Muscle of leg (tissue), 11 donors: Measurements from ENCODE around the gene SLFN13. TPM values are rescaled to one million over a fixed set of nuclear protein-coding genes. Genes with fewer than 3 reads are reported as not detected.
"Not testable (repeated sequence)": the region's sequence is repeated elsewhere in the genome, so short reads cannot be mapped to it uniquely, and the experiment has no call there.

Experiments used
- DNase-seq: peaks from one replicate; pipeline ENCODE4 v3.0.0; 2013
- H3K27ac ChIP-seq: one replicate; pipeline ENCODE4 v1.5.1; 2013; ENCODE audit warnings: mild to moderate bottlenecking, low read length, control low read depth
- H3K27me3 ChIP-seq: one replicate; pipeline ENCODE4 v1.6.1; 2013; ENCODE audit warnings: low read length; ENCODE audit not compliant: control insufficient read depth, insufficient read depth
- H3K36me3 ChIP-seq: one replicate; pipeline ENCODE4 v1.6.1; 2013; ENCODE audit warnings: low read length; ENCODE audit not compliant: control insufficient read depth, insufficient read depth
- H3K4me1 ChIP-seq: one replicate; pipeline ENCODE4 v1.6.1; 2013; ENCODE audit warnings: low read length; ENCODE audit not compliant: control insufficient read depth, insufficient read depth
- H3K4me3 ChIP-seq: one replicate; pipeline ENCODE4 v1.5.1; 2013; ENCODE audit warnings: low read length, control low read depth
- H3K9me3 ChIP-seq: replicated peaks from 2 replicates; pipeline ENCODE4 v1.6.1; 2013; ENCODE audit warnings: low read depth, low read length; ENCODE audit not compliant: control insufficient read depth
- WGBS: methylation state at CpG from one replicate; pipeline ENCODE4 v1.1.5; 2013; ENCODE audit warnings: missing lambda C conversion rate; ENCODE audit not compliant: insufficient coverage; 5-methylcytosine and 5-hydroxymethylcytosine counted together
- polyA plus RNA-seq, 8 donors: library from polyadenylated mRNA; unstranded; fragments of 120-200 nt; gene quantifications; one replicate each; pipeline versions ENCODE4 v1.2.1 to v1.2.3, GENCODE V29; 2013; ENCODE audit warnings: inconsistent platforms in 1 of 8, low replicate concordance in 1 of 8; ENCODE audit not compliant: insufficient read length in 8 of 8, insufficient read depth in 1 of 8
- total RNA-seq: library from RNA; stranded (reverse); fragments of 120-200 nt; gene quantifications from one replicate; pipeline ENCODE4 v1.2.4, GENCODE V29; 2013

Gene SLFN13
- total and polyA plus RNA-seq, 9 donors: 1.8 to 9.4 (median 2.7) TPM

DNA sequence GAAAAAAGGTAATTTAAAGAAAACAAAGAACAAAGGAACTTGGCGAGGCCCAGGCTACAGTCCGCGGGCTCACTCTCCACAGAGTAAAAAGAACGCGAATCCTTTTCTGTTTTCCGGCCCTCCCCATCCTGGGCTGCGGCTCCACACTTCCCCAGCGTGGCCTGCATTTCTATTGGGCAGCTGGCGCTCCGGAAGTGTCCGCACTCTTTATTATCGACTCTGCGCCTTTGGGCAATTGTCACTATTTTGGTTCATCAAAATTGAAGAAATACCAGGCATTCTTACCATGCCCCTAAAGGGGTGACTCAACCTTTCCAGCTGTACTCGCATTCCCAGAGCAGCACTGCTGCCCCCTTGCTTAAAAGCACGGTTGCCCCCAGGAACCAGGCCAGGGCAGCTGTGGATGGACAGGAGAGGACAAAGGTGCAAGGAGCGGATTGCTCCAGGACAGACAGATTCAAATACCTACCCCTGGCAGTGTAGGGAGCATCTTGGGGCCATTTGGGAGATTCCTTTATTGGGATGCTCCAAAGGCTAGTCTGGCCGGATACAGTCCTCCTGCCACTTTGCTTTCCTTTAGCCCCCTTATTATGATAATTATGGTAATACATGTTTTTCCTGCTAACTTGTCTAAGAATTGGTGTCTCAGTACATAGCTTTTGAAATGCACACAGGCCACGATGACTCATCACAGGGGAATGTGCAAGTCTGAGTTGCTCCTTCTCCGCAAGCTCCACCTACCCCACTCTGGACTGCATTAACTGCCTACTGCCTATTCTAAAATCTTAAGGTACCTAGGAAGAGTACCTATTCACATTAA lies 15.3 kb downstream of the SLFN13 start:
- peak; percentile 95 for DNase-seq
- 9% methylated on average over 14 of the region's 19 CpGs for WGBS
- H3K27ac ChIP-seq: peak overlapping the region; percentile 97
- H3K36me3 ChIP-seq: peaks cover 5% of the 10 kb centered on the region
- H3K4me1 ChIP-seq: peaks cover 23% of the 10 kb centered on the region
- H3K9me3 ChIP-seq: no peaks in the 10 kb centered on the region
- H3K4me3 ChIP-seq: peak overlapping the region; percentile 63
- peaks cover 2% of the 10 kb centered on the region for H3K27me3 ChIP-seq

DNA sequence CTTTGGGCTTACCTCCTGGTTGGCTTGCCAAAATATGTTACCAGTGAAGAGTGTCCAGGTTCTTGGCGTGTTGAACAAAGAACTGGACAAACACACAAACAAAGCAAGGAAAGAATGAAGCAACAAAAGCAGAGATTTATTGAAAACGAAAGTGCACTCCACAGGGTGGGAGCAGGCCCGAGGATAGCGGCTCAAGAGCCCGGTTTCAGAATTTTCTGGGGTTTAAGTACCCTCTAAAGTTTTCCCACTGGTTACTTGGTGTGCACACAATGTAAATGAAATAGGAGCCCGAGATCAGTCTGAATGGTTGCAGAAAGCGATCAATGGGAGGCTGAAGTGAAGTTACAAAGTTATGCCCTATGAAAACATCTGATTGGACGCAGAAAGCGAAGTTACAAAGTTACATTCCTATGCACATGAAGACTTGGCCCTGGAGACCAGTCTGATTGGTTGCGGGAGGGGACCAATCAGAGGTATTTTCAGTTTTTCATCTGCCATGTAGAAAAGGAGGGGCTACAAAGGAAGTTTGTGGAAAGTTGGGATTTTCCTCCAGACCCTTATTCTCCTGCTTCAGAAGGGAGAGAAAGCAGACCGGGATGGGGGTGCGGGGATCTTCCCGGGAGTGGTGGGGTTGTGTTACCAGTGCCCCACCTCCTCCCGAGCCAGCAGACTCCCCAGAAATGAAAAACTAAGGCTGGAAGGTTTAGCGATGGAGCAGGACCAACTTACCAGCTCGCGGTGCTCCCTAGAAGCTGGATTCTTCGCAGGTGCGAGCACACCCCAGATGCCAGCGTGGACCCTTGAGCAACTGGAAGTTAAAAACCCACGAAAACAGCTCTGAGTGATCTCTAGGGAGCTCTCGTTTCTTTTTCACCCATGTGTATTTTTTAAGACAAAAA lies 16.1 kb downstream of the SLFN13 start, which contains the start of gene SLFN12:
TSS of gene SLFN12 (minus strand) at position 325 of the 899 bp plus-strand sequence. CDS start 9,472 bp downstream, outside the sequence.
- Histone ChIP-seq H3K36me3 (peaks cover 5% of the 10 kb centered on the region), H3K4me3 (peak within 1 kb of the TSS; percentile 63), H3K27ac (peak within 1 kb of the TSS; percentile 97), H3K4me1 (peaks cover 23% of the 10 kb centered on the region), H3K9me3 (no peaks in the 10 kb centered on the region), H3K27me3 (peaks cover 2% of the 10 kb centered on the region)
- WGBS: 5% methylated on average over 15 of the region's 22 CpGs
- DNase-seq: peak; percentile 98

DNA sequence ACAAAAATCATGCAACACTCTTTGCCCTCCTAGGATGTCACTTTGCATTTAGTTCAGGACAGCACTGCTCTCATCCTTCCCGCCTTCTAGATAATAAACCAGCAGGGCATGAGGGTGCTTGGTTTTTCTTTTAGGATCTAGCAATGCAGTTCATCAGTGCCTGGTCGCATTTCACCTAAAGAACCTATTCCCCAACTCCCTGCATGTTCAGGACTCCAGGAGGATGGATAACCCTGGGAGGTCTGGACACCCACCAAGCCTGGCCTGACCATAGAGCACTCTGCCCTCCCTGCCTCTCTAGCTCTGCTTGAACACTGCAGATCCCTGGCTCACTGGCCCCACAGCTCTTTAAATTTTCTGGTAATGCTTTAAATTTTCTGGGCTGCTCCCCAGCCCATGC lies 18.9 kb downstream of the SLFN13 start:
- H3K9me3 ChIP-seq: no peaks in the 10 kb centered on the region
- peaks cover 5% of the 10 kb centered on the region for H3K36me3 ChIP-seq
- no peaks in the 10 kb centered on the region for H3K27me3 ChIP-seq
- DNase-seq: no peak
- peaks cover 22% of the 10 kb centered on the region for H3K4me1 ChIP-seq
- no peak overlapping the region for H3K4me3 ChIP-seq
- no peak overlapping the region for H3K27ac ChIP-seq
- WGBS: no CpG with 5 or more reads among the region's 2 CpGs

DNA sequence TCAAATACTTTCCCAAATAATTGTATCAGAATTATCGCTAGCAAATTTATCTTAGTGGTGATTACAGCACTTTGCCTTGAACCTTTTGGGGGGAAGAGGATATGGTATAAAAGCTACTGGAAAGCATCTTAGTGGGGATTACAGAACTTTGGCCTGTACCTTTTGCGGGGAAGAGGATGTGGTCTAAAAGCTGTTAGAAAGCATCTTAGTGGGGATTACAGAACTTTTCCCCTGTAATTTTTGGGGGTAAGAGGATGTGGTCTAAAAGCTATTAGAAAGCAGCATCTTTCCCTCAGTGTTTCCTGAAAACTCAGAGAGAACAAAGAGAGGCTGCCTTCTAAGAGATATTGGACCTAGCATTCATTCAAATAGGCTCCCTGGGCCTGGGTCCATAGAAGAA lies 20.3 kb downstream of the SLFN13 start:
- H3K9me3 ChIP-seq: no peaks in the 10 kb centered on the region
- no peak overlapping the region for H3K27ac ChIP-seq
- H3K36me3 ChIP-seq: peaks cover 5% of the 10 kb centered on the region
- H3K4me1 ChIP-seq: peaks cover 11% of the 10 kb centered on the region
- no CpG with 5 or more reads among the region's 2 CpGs for WGBS
- H3K4me3 ChIP-seq: no peak overlapping the region
- no peaks in the 10 kb centered on the region for H3K27me3 ChIP-seq
- DNase-seq: no peak

DNA sequence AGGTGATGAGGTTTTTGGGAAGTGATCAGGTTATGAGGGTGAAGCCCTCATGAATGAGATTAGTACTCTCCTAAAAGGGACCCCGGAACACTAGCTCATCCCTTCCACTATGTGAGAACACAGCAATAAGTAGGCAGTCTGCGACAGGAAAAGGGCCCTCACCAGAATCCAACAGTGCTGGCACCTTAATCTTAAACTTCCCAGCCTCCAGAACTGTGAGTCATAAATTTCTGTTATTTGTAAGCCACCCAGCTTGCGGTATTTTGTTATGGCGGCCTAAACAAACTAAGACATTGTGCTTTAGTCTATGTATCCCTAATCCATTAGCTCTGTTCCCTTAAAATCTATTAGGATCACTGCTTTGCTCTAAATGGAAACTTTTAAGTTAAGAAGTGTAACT lies 24.8 kb downstream of the SLFN13 start:
- Histone ChIP-seq H3K27me3 (no peaks in the 10 kb centered on the region), H3K4me1 (no peaks in the 10 kb centered on the region), H3K9me3 (no peaks in the 10 kb centered on the region), H3K36me3 (peaks cover 3% of the 10 kb centered on the region), H3K27ac (no peak overlapping the region), H3K4me3 (no peak overlapping the region)
- no peak for DNase-seq
- 60% methylated on average over 1 of the region's 4 CpGs for WGBS

DNA sequence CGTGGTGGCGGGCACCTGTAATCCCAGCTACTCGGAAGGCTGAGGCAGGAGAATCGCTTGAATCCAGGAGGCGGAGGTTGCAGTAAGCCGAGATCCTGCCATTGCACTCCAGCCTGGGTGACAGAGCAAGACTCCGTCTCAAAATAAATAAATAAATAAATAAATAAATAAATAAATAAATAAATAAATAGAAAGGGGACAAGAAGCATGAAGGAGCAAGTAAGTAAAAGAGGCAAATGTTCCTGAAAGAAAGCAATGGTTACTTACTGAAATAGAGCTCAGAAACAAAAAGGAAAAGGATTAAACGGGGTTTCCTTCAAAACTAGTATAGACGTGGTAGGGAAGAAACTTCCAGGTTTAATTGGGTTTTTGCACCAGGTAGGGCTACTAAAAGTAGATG lies 27.5 kb downstream of the SLFN13 start:
- H3K4me3 ChIP-seq, H3K4me1 ChIP-seq, H3K27ac ChIP-seq, H3K9me3 ChIP-seq, H3K36me3 ChIP-seq, DNase-seq, H3K27me3 ChIP-seq: not testable (repeated sequence)
- WGBS: 100% methylated on average over 3 of the region's 9 CpGs

DNA sequence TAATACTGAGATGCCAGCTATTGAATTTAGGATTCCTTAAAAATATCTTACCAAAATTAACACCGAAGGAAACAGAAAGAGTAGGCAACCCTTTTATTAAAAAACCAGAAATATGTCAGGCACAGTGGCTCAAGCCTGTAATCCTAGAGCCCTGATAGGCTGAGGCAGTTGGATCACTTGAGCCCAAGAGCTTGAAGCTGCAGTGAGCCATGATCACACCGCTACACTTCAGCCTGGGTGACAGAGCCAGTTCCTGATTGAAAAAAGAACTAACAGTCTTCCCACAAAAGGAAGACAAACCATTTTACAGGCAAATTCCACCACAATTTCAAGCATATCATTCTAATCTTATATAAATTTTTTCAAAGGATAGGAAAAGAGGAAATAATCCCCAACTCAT lies 31.9 kb downstream of the SLFN13 start:
- 100% methylated on average over 1 of the region's 2 CpGs for WGBS
- Histone ChIP-seq H3K27ac (no peak overlapping the region), H3K9me3 (peaks cover 2% of the 10 kb centered on the region), H3K4me3 (no peak overlapping the region), H3K27me3 (no peaks in the 10 kb centered on the region), H3K4me1 (no peaks in the 10 kb centered on the region), H3K36me3 (peaks cover 5% of the 10 kb centered on the region)
- DNase-seq: no peak

DNA sequence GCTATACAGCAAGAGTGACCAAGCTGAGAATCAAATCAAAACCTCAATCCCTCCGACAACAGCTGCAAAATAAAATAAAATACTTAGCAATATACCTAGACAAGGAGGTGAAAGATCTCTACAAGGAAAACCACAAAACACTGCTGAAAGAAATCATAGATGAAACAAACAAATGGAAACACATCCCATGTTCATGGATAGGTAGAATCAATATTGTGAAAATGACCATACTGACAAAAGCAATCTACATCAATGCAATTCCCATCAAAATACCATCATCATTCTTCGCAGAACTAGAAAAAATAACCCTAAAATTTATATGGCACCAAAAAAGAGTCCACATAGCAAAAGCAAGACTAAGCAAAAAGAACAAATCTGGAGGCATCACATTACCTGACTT lies 33.9 kb downstream of the SLFN13 start:
- WGBS: no CpG with 5 or more reads among the region's 2 CpGs
- H3K36me3 ChIP-seq: peaks cover 11% of the 10 kb centered on the region
- not testable (repeated sequence) for H3K27ac ChIP-seq, H3K4me1 ChIP-seq, H3K9me3 ChIP-seq, H3K4me3 ChIP-seq, DNase-seq, H3K27me3 ChIP-seq

DNA sequence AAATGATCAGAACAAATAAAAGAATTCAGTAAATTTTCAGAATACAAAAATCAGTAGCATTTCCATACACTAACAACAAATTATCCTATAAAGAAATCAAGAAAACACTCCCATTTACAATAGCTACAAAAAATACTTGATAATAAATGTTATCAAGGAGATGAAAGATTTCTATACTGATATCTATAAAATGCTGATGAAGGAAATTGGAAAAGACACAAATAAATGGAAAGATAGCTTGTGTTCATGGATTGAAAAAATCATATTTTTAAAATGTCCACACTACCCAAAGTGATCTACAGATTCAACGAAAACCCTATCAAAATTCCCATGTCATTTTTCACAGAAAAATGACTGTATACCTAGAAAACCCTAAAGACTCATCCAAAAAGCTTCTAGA lies 34.3 kb downstream of the SLFN13 start:
- Histone ChIP-seq H3K27me3 (no peaks in the 10 kb centered on the region), H3K9me3 (peaks cover 2% of the 10 kb centered on the region), H3K4me1 (no peaks in the 10 kb centered on the region), H3K27ac (no peak overlapping the region), H3K36me3 (peaks cover 12% of the 10 kb centered on the region), H3K4me3 (no peak overlapping the region)
- no CpG with 5 or more reads among the region's 1 CpG for WGBS
- DNase-seq: no peak

DNA sequence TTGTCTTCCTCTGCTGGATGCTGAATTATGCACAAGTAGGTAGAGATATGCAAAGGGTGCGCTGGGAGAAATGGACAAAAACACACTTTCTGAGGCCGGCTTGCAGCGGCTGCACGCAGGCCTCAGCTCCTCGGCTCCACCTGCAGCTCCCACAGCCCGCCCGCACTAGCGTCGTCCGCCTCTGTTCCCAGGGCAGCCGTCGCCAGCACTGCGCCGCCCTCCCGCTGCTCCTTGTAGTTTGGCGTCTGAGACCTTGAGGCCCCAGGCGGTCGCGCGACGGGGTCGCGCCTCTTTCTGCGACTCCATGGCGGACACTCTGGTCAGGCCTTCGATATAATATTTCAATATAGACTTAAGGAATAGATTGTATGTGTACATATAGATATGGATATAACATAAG lies 41.0 kb downstream of the SLFN13 start:
- H3K36me3 ChIP-seq: peaks cover 23% of the 10 kb centered on the region

More for the DNA sequence above, 41.0 kb downstream of the SLFN13 start:
- H3K27ac ChIP-seq: no peak overlapping the region
- 81% methylated on average over 14 of the region's 26 CpGs for WGBS
- H3K27me3 ChIP-seq: no peaks in the 10 kb centered on the region
- no peaks in the 10 kb centered on the region for H3K9me3 ChIP-seq
- H3K4me1 ChIP-seq: no peaks in the 10 kb centered on the region
- no peak for DNase-seq
- H3K4me3 ChIP-seq: no peak overlapping the region
